LoVo (cell line): ENCODE data around the gene SLC2A13.
"Not testable (repeated sequence)": the region's sequence is repeated elsewhere in the genome, so short reads cannot be mapped to it uniquely, and the experiment has no call there.

Experiments
- DNase-seq: peaks from one replicate; pipeline ENCODE4 v3.0.0-alpha.2; 2016; ENCODE audit warnings: low spot score

The SLC2A13 gene

DNA sequence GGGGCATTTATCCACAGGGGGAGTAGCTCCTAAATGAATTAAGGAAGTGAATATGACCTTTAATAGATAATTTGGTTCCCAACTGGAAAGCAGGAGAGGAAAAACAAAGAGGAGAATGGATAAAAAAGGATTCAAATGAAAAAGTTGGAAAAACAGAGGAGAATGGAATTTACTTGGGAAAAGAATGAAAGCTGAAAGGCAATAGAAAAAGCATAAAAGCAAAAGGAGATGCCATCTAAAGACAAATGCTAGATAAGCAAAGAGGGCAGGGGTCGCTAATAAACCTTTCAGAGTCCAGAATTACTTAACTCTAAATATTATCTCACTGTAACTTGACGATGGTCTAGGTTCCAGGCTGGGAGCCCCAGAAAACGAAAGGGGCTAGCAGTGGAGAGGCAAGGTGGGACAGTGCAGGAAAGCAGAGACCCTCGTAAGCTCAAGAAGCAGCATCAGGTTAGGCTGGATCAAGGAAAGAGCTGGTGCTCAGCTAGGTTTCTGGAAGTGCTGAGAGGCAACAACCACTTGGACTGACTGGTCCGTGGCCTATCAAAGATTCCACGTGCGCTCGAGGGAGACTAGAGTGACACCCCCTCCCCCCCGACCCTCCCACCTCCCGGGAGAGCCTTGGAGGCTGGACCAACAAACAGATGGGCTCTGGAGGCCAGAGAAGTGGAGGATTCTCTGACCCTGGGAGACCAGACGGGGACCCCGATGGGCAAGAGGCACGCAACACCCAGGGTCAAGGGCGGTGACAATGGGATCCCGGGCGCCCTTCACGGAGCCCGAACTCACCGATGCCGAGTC, 1.2 kb downstream of the SLC2A13 start:
- DNase-seq: no peak

DNA sequence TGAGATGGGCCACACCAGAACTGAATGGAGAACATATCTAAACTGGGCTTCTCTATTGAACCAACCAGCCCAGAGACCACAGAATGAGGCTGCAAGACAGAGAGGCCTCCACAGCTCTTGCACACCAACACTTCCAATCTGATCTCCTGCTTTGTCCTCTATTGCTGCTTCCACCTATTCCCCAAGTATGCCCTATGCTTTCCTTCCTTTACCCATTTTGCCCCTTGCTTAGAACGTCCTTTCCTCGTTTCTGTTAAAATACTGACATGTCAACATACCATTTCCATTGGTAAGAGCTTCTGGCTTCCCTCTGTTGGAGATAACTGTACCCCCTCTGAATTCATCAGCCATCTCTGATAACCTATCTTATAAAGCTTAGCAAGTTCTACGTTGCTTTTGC, 2.8 kb downstream of the SLC2A13 start:
- DNase-seq: no peak

- DNase-seq: no peak
Measured at GRCh38 chr12:40101747-40102146, 4.1 kb downstream of the SLC2A13 start.

DNA sequence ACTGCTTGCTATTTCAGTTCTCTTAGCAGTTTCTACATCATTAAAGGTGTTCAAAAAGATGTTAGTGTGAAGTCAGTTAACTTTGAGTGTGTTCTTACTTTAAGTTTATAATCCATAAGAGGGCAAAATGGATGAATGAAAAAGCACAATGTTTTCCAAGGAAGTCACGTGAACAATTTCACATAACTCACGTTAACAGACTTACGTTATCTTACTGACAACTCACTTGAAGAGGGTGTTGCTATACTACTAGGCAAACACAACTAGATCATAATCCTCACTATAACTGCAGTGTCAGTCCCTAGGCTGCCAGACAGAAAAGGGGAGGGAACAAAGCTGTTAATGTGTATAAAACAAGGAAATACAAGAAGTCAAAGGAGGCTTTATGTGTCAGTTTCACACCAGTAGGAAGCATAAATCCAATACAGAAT, 6.4 kb downstream of the SLC2A13 start:
- DNase-seq: peak; percentile 56

DNA sequence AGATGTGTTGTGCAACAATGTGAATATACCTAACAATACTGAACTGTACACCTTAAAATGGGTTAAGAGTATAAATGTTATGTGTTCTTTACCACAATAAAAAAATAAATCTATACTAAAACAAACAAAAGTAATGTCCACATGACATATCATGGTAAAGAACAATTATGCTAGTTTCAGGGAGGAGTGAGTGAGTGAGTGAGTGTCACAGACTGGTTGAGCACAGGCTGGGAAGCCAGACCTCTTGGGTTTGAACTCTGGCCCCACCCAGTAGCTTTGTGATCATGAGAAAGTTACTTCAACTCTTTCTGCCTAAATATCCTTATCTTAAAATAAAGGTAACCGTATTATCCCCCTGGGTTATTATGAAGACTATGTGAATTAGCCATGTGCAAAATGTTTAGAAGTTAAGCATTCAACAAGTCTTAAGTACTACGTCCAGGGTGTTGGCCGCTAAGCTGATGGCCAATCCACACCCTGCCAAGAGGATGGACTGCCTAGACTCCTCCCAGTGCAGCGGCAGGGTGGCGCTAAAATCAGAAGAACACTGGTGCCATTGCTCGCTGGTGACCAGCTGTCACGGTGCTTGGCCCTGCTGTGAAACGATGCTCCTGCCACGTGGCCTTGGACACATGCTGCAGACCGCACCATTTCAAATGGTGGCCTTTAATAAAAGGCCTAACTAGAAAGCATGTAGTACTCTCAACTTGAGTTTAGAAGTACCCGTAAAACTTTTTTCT, 7.3 kb downstream of the SLC2A13 start:
- no peak for DNase-seq

DNA sequence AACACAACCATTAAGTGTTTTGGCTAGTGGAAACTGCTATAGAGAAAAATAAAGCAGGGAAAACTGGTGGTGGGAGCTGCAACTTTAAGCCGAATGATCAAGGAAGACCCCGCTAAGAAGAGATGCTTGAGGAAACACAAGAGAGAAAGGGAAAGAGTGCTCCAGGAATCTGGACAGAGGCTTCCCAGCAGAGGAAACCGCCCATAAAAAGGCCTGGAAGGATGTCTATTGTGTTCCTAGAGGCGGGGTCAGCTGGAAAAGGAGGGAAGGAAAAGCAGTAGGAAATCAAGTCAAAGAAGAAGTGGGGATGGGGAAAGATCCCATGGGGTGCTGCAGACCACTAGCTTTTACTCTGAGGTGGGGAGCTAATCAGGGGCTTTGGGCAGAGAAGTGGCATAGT, 12.4 kb downstream of the SLC2A13 start:
- DNase-seq: no peak

DNA sequence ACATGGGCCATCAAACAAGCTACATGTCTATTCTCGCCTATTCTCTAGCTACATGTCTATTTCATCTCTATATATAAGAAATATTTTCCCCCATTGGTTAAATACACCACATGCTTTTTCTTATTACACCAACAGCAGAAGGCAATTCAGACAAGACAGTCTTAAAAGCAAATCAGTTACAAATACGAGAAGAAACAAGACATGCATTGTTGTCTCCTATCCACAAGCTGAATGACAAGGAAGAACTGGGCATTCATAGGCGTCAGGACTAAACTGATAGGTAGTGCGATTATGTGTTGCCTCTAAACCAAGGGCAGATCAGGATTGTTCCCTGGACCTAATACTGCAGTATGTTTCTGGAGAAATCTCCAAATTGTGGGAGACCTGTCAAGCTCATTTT, 19.4 kb downstream of the SLC2A13 start:
- no peak for DNase-seq

DNA sequence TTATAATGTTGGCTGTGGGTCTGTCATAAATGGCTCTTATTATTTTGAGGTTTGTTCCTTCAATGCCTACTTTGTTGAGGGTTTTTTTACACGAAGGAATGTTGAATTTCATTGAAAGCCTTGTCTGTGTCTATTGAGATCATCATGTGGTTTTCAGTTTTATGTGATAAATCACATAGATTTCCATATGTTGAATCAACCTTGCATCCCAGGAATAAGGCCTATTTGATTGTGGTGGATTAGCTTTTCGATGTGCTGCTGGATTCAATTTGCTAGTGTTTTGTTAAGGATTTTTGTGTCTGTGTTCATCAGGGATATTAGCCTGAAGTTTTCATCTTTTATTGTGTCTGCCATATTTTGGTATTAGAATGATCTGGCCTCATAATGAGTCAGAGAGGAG, 27.6 kb downstream of the SLC2A13 start:
- no peak for DNase-seq

DNA sequence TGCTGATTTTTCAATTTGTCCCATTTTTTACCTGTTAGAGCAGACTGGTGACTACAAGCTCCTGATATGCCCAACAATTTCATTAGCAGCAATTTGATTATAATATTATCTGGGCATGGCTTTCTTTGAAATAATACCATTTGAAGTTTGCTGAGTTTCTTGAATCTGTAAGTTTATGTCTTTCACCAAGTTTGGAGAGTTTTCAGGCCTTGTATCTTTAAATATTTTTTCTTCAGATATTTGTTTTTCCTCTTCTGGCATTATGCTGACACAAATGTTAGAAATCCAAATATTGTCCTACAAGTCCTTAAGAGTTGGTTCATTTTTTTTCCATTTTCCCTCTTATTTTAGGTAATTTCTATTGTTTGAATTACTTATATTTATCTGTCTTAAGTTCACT, 30.4 kb downstream of the SLC2A13 start:
- no peak for DNase-seq

- no peak for DNase-seq
Measured at GRCh38 chr12:40068416-40068815, 37.5 kb downstream of the SLC2A13 start.

GRCh38 chr12:40065636-40066035, 40.2 kb downstream of the SLC2A13 start:
- DNase-seq: no peak

- no peak for DNase-seq
Measured at GRCh38 chr12:40063414-40063813, 42.5 kb downstream of the SLC2A13 start.

GRCh38 chr12:40058721-40059190, 47.1 kb downstream of the SLC2A13 start:
- peak; percentile 25 for DNase-seq

DNA sequence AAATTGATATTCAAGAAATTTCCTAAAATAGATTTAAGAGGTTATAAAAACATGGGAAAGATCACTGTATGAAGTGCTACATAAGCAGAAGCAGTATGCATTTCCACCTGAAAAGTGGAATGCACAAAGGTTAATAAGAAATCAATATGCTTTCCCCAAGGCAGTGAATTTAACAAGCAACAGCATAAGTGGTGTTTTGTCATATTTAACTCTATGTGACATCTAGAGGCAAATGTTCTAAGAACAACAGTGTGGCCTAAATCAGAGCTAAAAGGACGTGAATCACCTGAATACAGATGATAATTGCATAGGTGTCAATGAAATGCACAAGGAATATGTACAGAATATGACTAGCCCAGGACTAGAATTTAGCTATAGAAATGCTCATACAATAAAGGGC, 49.5 kb downstream of the SLC2A13 start:
- DNase-seq: no peak

- no peak for DNase-seq
Measured at GRCh38 chr12:40055776-40056175, 50.1 kb downstream of the SLC2A13 start.

- DNase-seq: no peak
Measured at GRCh38 chr12:40055228-40055579, 50.7 kb downstream of the SLC2A13 start.

GRCh38 chr12:40054555-40055227, 51.2 kb downstream of the SLC2A13 start:
- DNase-seq: no peak

- no peak for DNase-seq
Measured at GRCh38 chr12:40049268-40049667, 56.6 kb downstream of the SLC2A13 start.

DNA sequence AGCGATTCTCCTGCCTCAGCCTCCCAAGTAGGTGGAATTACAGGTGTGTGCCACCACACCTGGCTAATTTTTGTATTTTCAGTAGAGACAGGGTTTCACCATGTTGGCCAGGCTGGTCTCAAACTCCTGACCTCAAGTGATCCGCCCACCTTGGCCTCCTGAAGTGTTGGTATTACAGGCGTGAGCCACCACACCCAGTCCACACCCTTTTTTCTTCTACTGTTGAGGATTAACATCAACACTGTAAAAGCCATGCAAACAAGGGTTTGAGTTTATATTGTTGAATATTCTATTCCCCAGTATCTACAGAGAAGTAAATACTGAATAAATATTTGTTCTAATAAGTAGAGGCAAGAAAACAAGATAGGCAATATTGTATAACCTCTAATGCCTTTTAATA, 58.9 kb downstream of the SLC2A13 start:
- DNase-seq: not testable (repeated sequence)

DNA sequence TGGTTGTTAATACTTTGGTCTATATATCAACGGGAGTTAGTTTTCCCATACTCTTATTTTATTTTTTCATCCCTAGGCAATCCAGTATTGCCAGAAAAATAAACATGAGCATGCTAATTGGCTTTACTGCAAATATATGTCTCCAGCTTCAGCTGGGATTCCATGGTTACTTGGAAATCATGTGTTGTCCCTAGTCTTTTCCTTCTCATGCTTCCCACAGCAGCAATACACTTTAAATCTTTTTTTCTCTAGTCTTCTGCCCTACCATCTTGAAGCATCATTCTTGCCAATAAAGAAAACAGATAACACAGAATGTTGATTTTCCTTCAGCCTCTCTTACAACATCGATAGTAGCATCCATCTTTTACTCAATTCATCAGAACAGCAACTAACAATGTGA, 60.2 kb downstream of the SLC2A13 start:
- DNase-seq: no peak

GRCh38 chr12:40044396-40044795, 61.5 kb downstream of the SLC2A13 start:
- no peak for DNase-seq

GRCh38 chr12:40039598-40039997, 66.3 kb downstream of the SLC2A13 start:
- DNase-seq: no peak

GRCh38 chr12:40038619-40039018, 67.3 kb downstream of the SLC2A13 start:
- DNase-seq: no peak
